ENCODE measurements around the gene TNFRSF4. TPM values are rescaled to one million over a fixed set of nuclear protein-coding genes. Genes with fewer than 3 reads are reported as not detected.

The TNFRSF4 gene
- total and polyA plus RNA-seq, 10 of the 15 experiments (the other 5 are each of a cell fraction or from before 2014, with no cell fraction given) = 0.05 to 7.3 (median 2.5) TPM; not detected in 1

- TF ChIP-seq EP300 (IDR thresholded peaks at IDR 0.05; ENCODE audit: borderline replicate concordance in 1 of 2, control insufficient read depth in 1 of 2, low read depth in 2 of 2, low read length in 2 of 2) (no peak), JUNB (IDR thresholded peaks at IDR 0.05) (no peak), IRF4 (IDR thresholded peaks at IDR 0.05; ENCODE audit: low read depth, low read length) (no peak), ZNF384 (IDR thresholded peaks at IDR 0.05; ENCODE audit: borderline replicate concordance, low read depth, low read length) (no peak), E2F8 (IDR thresholded peaks at IDR 0.05; ENCODE audit: low read depth, partially characterized antibody) (no peak), RAD51 (IDR thresholded peaks at IDR 0.05) (no peak), BCL11A (IDR thresholded peaks at IDR 0.05; ENCODE audit: low read depth, low read length) (no peak)
These were observed 48.5 kb downstream of the TNFRSF4 start (continued) for GRCh38 chr1:1165485-1165884.

- Histone ChIP-seq H3K4me2 (ENCODE audit: control insufficient read depth, insufficient read depth) (no peak overlapping the region), H3K4me3 (no peak overlapping the region), H3K4me1 (ENCODE audit: control insufficient read depth, insufficient read depth, low read length) (peaks cover 5% of the 10 kb centered on the region; the same call in 1 of the 2 replicates), H3K9ac (ENCODE audit: control insufficient read depth, insufficient read depth, low read length) (no peak overlapping the region), H3K27ac (ENCODE audit: control insufficient read depth, insufficient read depth) (no peak overlapping the region), H4K20me1 (ENCODE audit: control insufficient read depth, insufficient read depth) (no peaks in the 10 kb centered on the region), H2AFZ (ENCODE audit: control insufficient read depth, low read depth, low read length) (no peak overlapping the region), H3K79me2 (ENCODE audit: control insufficient read depth, insufficient read depth, low read length) (no peaks in the 10 kb centered on the region), H3K36me3 (ENCODE audit: control insufficient read depth in 2 of 2, insufficient read depth in 2 of 2, low read length in 1 of 2) (no peaks in the 10 kb centered on the region), H3K9me3 (replicated peaks; ENCODE audit: control insufficient read depth, insufficient read depth, low read length) (no peaks in the 10 kb centered on the region), H3K27me3 (replicated peaks in 1 of 2; ENCODE audit: control insufficient read depth in 2 of 2, insufficient read depth in 2 of 2, low read length in 1 of 2) (peaks cover 0 to 2% of the 10 kb centered on the region in 2 experiments; a peak in 3 of 4 replicates)
- ChIA-PET SMC1A (ENCODE audit: uncharacterized antibody, unreplicated experiment) (interaction anchor here (1.0 kb wide), 1 partner anchor 47 kb away, joined by 4 read pairs; no protein-coding TSS in a partner anchor), RAD21 (ENCODE audit: unreplicated experiment) (no interaction called here), CTCF (interaction anchor here (0.8 kb wide), 1 partner anchor 95 kb away, joined by 3 read pairs; no protein-coding TSS in a partner anchor), POLR2A (interaction anchor here (2.0 kb wide), 1 partner anchor 40 kb away, joined by 4 read pairs; no protein-coding TSS in a partner anchor)
- TF ChIP-seq GABPA (IDR thresholded peaks at IDR 0.05; ENCODE audit: low read depth) (no peak), ZBTB33 (IDR thresholded peaks at IDR 0.05) (no peak)
- FAIRE-seq = no peak
- no peak for DNase-seq (ENCODE audit: low read depth, low spot score)
- ATAC-seq = no peak
- intact Hi-C loops (cut with micrococcal nuclease; ENCODE audit: unreplicated experiment) (no loop called here), in situ Hi-C loops (cut with MboI) (no loop called here)
- 49% methylated on average over 48 of the region's 48 CpGs for WGBS (ENCODE audit: insufficient coverage, insufficient replicate concordance, low lambda C conversion rate, missing lambda C conversion rate)
- no TSS peak for BruUV-seq (replicated peaks)
These were observed 49.1 kb downstream of the TNFRSF4 start for GRCh38 chr1:1164701-1165451.
